Astrocyte of the cerebellum (primary cell): ENCODE measurements around the gene SIRT5.

Experiments used
- DNase-seq: peaks from one replicate; pipeline ENCODE4 v3.0.0-alpha.2; 2011; ENCODE audit warnings: low read depth
- H3K4me3 ChIP-seq: 2 replicates; pipeline ENCODE4 v1.5.1; 2011; ENCODE audit warnings: mild to moderate bottlenecking, low read depth, low read length, moderate library complexity
- CTCF ChIP-seq: IDR thresholded peaks from 2 replicates; pipeline ENCODE4 v1.5.1; 2012; ENCODE audit warnings: low read length, low read depth, moderate library complexity, mild to moderate bottlenecking; ENCODE audit errors: missing control alignments
- in situ Hi-C: cut with HindIII; loops from 2 replicates; pipeline ENCODE4 v1.10.0; 2017; ENCODE audit warnings: low sequenced_read_pairs

SIRT5 gene

GRCh38 chr6:13614126-13614925, 39.9 kb downstream of the SIRT5 start:
- DNase-seq = no peak
- no peak for TF ChIP-seq CTCF
- in situ Hi-C loops = no loop called here
- H3K4me3 ChIP-seq = peak overlapping the region; percentile 100

GRCh38 chr6:13614926-13615791, 40.8 kb downstream of the SIRT5 start, which contains the start of gene NOL7:
Gene NOL7, plus strand, starts transcription at chr6:13615335. Its CDS starts 24 bp downstream, at chr6:13615359.
- in situ Hi-C loops = no loop called here
- DNase-seq = peak; percentile 96
- peak; percentile 90 for TF ChIP-seq CTCF
- H3K4me3 ChIP-seq = peak within 1 kb of the TSS; percentile 100

- TF ChIP-seq CTCF = no peak
- in situ Hi-C loops = no loop called here
- DNase-seq = no peak
- peak overlapping the region; percentile 100 for H3K4me3 ChIP-seq
These were observed 41.4 kb downstream of the SIRT5 start for GRCh38 chr6:13615792-13616120.

- in situ Hi-C loops = no loop called here
- H3K4me3 ChIP-seq = no peak overlapping the region
- no peak for TF ChIP-seq CTCF
- DNase-seq = no peak
These were observed 42.7 kb downstream of the SIRT5 start for GRCh38 chr6:13617066-13617465.

- no peak overlapping the region for H3K4me3 ChIP-seq
- in situ Hi-C loops = no loop called here
- no peak for DNase-seq
- peak; percentile 57 for TF ChIP-seq CTCF
These were observed 50.5 kb downstream of the SIRT5 start for GRCh38 chr6:13624871-13625288.

GRCh38 chr6:13629459-13630116, 55.2 kb downstream of the SIRT5 start:
- H3K4me3 ChIP-seq = no peak overlapping the region
- no peak for TF ChIP-seq CTCF
- DNase-seq = no peak
- in situ Hi-C loops = no loop called here
